GM10266 (cell line): ENCODE measurements around the gene RNFT1.
A peak's percentile ranks its signal among the peaks of the same experiment; 100 is the strongest.
"Not testable (repeated sequence)": the region's sequence is repeated elsewhere in the genome, so short reads cannot be mapped to it uniquely, and the experiment has no call there.

Source experiments
- DNase-seq: peaks from one replicate; pipeline ENCODE4 v3.0.0; 2012; ENCODE audit errors: extremely low spot score
- CTCF ChIP-seq: IDR thresholded peaks from 2 replicates; pipeline ENCODE4 v1.5.1; 2012; ENCODE audit warnings: mild to moderate bottlenecking, low read depth; ENCODE audit not compliant: control insufficient read depth, insufficient read depth; ENCODE audit errors: missing control alignments

RNFT1 gene, protein sequence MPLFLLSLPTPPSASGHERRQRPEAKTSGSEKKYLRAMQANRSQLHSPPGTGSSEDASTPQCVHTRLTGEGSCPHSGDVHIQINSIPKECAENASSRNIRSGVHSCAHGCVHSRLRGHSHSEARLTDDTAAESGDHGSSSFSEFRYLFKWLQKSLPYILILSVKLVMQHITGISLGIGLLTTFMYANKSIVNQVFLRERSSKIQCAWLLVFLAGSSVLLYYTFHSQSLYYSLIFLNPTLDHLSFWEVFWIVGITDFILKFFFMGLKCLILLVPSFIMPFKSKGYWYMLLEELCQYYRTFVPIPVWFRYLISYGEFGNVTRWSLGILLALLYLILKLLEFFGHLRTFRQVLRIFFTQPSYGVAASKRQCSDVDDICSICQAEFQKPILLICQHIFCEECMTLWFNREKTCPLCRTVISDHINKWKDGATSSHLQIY

DNA sequence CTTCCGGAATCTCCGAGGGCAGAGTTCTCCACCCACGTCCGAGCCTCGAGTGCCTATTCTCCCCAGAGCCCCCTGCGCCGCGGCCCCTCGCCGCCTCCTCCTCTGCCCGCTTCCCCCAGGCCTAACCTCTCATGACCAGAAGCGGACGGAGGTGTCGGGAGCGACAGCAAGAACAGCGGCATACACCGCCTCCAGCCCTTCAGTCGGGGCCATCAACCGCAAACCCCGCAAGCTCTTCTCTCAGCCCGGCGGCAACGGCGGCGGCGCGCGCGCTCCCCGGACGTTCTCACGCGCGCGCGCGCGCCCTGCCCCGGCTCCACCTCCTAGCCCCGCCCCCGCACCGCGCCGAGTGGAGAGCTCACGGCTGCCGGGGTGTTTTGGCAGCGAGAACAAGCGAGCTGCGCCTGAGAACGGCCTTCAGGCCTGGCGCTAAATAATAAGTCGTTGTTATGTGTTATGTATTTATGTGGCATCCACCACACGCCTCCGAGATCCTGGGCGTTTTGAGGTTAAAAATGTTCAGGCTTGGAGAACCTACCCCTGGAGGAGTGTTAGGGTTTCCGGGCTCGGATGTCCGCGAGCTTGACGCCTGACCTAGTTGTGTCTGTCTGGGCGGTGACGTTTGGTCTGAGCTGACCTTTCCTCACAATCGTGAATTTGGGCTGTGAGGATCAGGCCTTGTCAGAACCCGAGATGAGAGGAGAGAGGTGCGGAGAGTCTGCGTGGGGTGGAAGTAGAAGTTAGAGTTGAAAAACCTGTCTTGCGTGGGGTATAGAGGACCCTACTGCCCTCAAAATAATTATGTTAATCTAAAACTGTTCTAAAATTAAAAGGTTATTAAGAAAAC is at the start of gene RNFT1:
TSS of gene RNFT1 (minus strand) at position 259 of the 847 bp plus-strand sequence. CDS start at position 182, 77 bp downstream.
- DNase-seq, result peak; percentile 92

DNA sequence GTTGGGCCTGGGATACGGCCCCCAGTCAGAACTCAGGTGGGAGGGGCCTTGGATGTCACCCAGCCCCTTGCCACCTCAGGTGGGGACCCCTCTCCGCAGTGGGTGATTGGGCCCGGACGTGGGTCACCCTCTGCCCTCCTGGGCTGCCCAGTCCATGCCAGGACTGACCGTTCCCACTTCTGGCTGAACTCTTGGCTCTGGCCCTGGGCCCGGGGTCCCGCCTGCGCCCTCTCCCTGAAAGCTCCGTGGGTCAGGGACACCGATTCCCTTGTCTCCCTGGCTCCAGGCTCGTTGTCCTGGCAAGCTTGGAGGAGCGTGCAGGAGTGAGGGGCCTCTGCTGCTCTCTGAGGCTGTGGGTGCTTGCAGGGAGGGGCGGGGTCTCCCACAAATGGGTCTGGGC is 44.8 kb upstream of the RNFT1 start:
- not testable (repeated sequence) for DNase-seq

More for the DNA sequence above, at the start of gene RNFT1:
- TF ChIP-seq CTCF, result no peak

DNA sequence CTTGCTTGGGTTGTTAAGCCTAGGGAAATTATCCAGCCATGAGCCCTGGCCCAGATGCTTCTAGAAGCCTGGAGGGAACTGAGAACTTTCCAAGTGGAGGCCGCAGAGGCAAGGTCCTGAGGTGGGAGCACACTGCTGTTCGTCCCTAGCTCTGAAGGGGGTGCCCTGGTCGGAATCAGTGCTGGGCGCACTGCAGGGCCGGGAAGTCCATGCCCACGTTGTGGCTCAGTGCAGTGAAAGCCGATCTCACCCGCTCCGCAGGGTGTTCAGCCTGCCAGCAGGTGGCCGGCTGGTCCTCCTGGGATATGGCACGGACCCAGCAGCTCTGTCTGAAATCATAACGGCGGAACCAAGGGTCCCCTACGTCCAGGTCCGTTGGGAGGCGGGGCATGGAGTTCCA is 43.8 kb upstream of the RNFT1 start:
- DNase-seq, result not testable (repeated sequence)

GRCh38 chr17:60006160-60006559 is 41.6 kb upstream of the RNFT1 start:
- no peak for TF ChIP-seq CTCF
- no peak for DNase-seq

DNA sequence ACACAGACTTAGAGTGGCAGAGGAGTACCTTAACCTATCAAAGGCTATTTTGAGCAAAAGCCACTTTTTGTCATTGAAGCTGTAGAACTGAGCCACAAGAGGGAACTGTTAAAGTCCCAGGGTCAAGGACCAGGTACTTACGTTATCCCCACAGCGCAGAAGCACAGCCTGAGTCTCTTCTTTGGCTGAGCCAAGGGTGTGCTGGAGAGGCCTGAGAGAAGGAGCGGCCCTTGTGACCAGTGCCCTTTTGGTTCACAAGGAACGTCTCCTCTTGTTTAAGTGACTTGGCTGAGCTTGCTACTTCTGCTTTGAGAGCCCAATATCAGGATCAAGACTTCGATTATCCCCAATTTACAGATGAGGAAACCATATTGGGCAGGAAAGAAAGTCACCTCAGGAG is 40.0 kb upstream of the RNFT1 start:
- DNase-seq, result not testable (repeated sequence)

- DNase-seq, result not testable (repeated sequence)
Observed at GRCh38 chr17:60002405-60002804, 37.9 kb upstream of the RNFT1 start.

- not testable (repeated sequence) for DNase-seq
Observed at GRCh38 chr17:59996608-59997007, 32.1 kb upstream of the RNFT1 start.

DNA sequence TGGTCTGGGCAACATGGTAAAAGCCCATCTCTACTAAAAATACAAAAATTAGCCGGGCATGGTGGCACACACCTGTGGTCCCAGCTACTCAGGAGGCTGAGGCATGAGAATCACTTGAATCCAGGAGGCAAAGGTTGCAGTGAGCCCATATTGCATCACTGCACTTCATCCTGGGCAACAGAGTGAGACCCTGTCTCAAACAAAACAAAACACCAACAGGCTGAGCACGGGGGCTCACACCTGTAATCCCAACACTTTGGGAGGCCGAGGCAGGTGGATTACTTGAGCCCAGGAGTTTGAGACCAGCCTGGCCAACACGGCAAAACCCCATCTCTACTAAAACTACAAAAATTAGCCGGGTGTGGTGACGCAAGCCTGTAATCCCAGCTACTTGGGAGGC is 10.6 kb upstream of the RNFT1 start:
- not testable (repeated sequence) for DNase-seq

DNA sequence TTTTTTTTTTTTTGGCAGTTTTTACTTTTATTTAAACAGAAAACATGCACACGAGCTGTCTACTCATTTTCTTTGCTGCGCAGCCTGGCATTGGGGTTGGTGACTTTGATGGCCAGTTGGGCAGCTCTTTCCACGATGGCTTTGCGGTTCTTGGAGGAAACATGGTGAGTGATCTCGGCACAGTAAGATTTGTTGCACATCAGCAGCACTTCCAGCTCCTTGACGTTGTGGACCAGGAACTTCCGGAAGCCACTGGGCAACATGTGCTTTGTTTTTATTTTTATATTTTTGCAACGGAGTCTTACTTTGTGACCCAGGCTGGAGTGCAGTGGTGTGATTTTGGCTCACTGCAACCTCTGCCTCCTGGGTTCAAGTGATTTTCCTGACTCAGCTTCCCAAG is 8.9 kb upstream of the RNFT1 start:
- not testable (repeated sequence) for DNase-seq

DNA sequence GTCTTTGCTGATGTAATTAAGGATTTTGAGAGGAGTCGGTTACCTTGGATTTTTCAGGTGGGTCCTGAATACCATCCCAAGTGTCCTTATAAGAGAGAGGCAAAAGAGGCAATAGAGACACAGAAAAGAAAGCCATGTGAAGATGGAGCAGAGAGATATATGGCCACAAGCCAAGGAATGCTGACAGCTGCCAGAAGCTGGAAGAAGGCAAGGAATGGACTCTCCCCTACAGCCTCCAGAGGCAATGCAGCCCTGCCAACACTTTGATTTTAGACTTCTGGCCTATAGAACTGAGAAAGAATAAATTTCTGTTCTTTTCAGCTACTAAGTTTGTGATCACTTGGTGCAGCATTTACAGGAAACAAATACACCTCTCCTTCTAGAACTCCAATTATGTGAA is 8.2 kb upstream of the RNFT1 start:
- TF ChIP-seq CTCF, result no peak
- no peak for DNase-seq

- not testable (repeated sequence) for DNase-seq
Observed at GRCh38 chr17:59971771-59972170, 7.2 kb upstream of the RNFT1 start.
